ENCODE measurements around the gene IRF7.
A peak's percentile ranks its signal among the peaks of the same experiment; 100 is the strongest.
"Not testable (repeated sequence)": the region's sequence is repeated elsewhere in the genome, so short reads cannot be mapped to it uniquely, and the experiment has no call there.

IRF7 gene

DNA sequence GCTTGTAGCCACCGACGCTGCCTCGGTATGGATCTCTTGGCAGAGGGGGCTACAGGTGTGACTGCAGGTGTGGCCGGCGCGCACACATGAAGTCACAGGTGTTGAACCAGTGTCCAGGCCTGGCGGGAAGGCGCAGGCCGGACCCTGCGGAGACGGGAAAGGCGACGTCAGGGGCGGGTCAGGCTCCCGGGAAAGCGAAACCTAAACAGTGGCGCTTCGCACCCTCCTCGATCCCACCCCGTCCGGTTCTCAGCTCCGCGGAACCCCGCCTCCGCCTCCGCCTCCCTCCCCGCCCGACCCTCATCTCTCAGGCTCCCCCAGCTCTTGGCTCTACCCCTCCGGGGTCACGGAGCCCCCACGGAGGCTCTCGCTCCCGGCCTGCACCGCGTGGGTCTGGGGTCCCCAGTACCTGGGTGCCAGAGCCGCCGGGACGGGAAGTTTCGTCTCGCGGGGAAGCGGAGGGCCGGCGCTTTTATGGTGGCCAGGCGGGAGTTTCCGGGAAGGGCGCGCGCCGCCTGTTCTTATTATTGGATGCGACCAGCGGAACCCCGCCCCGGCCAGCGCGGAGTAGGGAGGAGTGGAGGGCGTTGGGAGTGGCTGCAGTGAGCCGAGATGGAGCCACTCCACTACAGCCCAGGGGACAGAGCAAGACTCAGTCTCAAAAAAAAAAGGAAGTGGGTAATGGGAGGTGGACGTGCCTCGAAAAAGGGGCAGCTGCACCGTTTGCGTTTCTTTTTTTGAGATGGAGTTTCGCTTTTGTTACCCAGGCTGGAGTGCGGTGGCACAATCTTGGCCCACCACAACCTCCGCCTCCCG, at the start of gene IRF7:
Gene IRF7, minus strand, starts transcription at position 447 of the 816 bp plus-strand sequence. CDS start 586 bp downstream, outside the sequence.
- peak; percentile 98 for DNase-seq (ENCODE audit: low spot score)

DNA sequence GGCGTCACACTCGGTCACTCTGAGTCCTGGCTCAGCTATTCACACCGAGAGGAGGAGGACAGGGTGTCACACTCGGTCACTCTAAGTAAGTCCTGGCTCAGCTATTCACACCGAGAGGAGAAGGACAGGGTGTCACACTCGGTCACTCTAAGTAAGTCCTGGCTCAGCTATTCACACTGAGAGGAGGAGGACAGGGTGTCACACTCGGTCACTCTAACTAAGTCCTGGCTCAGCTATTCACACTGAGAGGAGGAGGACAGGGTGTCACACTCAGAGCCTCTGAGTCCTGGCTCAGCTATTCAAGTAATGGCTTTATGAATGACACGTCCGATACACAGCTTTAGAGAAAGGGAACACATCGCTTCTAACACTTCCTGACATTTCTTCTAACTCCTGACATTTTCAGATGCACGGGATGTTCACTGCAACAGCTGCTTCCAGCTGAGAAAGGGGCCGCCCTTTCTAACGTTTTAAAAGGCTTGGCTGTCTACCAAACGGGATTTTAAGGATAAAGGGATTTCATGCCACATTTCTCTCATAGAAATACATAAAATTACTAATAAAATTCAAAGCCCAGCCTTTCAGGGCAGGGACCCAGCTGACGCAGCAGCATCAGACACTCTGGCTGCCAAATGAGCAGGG, 49.4 kb upstream of the IRF7 start:
- DNase-seq (ENCODE audit: low spot score), result no peak

DNA sequence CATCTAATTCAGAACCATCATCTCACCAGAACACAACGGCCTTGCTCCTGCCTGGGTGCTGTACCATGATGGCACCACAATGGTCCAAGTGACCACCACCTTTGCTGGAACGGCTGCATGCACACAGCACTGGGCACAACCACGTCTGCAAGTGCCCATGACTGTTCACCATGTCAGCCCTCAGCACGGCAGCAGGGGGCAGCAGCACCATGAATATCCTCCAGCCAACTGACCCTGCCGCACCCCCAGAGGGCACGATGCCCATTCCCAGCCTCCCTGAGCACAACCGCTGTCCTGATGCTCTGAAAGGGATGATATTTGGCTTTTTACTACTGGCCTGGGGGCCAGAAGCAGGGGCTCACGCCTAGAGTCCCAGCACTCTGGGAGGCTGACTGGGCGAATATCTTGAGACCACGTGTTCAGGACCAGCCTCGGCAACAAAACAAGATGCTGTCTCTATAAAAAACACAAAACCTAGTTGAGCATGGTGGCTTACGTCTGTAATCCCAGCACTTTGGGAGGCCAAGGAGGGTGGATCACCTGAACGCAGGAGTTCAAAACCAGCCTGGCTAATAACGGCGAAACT, 47.0 kb upstream of the IRF7 start:
- DNase-seq (ENCODE audit: low spot score), result peak; percentile 87

DNA sequence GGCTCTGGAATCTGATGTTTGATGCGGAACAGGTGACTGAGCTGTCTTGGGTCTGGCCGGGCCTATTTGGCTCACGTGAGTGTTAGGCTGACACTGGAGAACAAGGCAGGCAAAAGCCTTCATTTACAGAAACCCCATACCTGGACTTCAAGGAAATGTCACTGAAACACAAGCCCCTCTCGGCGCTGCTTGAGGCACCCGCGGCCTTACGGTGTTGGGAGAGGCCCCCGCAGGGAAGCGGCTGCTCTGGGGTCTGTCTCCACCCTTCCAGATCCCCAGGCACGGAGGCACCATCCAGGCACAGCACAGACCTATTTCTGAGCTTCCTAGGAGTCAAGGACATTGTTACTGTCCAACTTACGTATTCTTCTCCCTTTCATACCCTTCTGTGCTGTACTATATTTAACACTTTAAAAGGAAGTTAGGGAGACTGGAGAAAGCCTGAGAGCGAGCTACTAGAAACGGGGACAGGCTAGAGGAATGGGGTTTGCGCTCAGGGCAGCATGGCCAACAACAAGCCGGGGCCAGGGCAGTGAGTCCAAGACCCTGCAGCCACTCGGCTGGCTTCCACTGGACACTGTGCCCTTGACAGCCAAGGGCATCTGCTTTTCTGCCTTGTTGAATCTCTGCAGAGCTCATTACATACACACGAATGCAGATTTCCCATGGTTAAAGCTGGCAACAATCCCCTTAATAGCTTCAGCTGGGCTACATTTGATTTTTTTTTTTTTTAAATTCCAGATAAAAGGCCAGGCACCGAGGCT, 45.1 kb upstream of the IRF7 start:
- DNase-seq (ENCODE audit: low spot score), result no peak

DNA sequence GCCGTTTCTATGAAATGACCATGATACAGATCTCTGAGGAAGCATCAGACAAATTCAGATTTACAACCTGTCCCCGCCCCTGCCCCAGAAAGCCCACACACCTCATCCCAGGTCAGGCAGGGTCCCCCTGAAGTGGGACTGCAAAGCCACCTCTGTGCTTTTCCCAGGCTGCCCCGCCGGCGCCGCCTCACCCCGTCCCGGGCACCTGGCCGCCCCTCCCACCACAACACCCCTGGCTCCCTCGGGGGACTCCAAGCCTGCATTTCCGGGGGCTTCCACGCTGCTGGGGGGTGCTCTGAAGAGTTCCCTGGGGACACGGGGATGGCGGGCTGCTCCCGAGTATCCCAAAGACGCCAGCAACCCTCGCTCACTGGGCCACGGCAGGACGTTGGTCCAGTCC, 44.5 kb upstream of the IRF7 start:
- DNase-seq (ENCODE audit: low spot score), result no peak

DNA sequence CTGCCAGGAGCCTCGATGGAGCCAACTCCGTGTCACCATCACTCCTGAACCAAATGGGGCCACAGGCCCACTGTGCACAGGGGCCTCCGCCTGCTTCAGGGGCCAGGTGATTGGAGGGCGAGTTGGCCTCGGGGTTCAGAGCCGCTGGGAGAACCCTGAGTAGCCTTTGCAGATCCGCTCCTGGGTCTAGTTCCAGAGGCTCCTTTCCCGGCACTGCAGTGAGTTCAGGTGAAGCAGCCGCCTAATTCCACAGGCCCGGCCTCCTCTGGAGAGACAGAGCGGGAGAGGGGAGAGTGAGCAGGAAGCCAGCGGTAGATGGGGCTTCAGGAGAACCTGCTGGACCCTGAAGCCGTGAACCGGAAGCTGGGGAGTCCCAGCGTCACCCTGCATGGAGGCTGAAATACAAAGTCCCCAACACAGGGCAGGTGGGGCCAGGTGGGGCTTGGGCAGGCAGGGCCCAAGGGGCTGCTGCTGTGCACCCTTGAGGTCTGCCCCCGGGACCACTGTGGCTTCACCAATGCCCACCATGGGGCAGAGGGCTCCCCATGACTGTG, 43.9 kb upstream of the IRF7 start:
- no peak for DNase-seq (ENCODE audit: low spot score)

DNA sequence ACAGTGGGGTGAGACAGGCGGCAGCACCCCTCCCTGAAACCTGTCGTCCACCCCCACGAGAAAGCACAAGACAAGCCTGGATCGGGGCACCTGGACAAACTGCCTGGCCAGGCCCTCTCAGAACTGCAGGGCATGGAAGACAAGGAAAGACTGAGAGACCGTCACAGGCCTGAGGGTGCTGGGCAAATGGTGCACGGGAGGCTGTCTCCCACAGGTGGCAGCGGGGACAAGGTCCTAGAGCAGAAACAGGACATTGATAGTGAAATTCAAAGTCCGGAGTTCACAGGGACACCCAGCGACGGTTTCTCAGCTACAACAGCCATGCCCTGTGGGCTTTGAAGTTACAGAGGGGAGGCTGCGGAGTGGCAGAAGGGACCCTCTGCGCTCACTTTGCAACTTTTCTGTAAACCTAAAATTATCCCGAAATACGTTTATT, 42.0 kb upstream of the IRF7 start:
- no peak for DNase-seq (ENCODE audit: low spot score)

DNA sequence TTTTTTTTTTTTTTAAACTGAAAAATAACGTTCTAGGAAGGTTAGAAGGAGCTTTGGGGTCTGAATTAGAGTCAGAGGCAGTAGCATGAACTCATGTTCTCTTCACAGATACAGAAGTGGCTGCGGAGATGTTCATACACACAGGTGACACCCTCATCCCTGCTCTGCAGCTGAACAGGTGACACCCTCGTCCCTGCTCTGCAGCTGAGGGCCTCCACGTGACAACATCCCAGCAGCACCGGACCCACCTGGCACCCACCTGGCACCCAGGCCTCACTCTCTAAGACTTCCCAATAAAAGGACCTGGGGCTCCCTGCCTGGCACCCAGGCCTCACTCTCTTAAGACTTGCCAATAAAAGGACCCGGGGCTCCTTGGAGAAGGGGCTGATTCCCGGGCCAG, 41.1 kb upstream of the IRF7 start:
- DNase-seq (ENCODE audit: low spot score), result no peak

DNA sequence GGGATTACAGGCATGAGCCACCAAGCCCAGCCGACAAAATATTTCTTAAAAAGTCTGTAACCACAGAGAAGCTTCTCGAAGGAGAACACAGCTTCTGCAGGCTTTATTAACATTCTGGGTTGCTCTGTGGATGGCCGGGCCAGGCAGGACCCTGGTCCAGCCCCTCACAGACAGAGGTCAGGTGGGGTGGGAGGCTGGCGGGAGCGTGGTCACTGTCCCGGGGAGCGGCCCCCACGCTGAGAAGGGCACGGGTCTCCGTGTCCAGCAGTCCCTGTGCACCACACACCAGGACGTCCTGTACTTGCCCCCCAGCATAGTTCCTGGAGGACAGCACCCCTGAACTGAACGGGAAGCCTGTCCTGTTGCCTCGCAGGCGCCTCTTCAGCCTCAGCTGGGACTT, 40.7 kb upstream of the IRF7 start:
- DNase-seq (ENCODE audit: low spot score), result no peak

DNA sequence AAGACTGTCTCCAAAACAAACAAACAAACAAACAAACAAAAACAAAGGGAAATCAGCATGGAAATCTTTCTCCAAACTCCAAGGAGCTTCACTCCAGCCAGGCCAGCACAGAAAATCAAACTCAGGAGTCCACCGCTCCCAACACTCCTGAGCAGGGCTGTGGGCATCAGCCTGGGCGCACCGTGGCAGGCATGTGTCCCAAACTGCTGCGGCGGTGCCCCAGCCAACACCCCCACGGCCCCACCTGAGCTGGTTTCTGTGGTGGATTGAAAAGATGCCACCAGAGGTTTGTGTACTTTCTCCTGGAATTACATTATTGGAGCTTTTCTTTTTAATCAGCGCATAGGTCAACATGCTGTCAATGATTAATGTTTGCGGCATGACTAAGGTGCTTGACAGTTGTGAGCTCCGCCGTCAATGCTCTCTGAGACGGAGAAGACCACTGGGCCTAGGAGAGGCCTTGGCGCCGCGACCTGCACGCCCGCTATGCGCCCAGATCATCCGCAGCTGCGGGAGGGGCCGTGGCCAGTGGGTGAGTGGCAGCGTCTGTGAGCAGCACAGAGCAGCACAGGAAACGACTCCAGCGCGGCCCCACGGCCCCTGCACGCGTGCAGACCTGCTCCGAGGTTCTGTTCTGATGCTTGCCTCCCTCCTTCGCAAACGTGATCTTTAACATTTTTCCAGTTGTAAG, 39.4 kb upstream of the IRF7 start:
- DNase-seq (ENCODE audit: low spot score), result no peak

DNA sequence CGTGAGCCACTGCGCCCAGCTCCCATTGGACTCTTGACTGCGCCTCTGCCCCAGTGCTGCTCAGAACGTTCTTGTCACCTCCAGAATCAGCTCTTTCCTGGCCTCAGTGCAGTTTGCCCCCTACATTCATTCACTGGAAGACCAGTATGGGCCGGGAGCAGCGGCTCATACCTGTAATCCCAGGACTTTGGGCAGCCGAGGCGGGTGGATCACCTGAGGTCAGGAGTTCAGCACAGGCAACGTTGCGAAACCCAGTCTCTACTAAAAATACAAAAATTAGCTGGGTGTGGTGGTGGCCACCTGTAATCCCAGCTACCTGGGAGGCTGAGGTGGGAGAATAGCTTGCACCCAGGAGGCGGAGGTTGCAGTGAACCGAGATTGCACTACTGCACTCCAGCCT, 38.7 kb upstream of the IRF7 start:
- DNase-seq (ENCODE audit: low spot score), result not testable (repeated sequence)

DNA sequence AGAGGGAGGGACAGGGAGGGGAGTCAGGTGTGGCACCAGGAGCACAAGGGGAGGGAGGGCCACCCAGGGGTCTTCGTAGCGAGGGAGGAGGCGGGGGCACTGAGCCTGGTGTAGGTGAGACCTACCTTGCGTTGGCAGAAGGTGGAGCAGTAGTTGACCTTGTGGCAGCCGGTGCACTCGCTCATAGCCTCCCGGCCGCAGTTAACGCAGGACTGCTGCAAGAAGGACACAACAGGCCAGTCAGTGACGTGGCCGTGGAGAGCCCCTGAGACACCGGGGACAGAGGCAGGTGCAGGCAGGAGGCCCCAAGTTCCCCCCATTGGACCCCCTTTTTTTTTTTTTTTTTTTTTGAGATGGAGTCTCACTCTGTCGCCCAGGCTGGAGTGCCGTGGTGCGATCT, 38.1 kb upstream of the IRF7 start:
- DNase-seq (ENCODE audit: low spot score), result no peak

DNA sequence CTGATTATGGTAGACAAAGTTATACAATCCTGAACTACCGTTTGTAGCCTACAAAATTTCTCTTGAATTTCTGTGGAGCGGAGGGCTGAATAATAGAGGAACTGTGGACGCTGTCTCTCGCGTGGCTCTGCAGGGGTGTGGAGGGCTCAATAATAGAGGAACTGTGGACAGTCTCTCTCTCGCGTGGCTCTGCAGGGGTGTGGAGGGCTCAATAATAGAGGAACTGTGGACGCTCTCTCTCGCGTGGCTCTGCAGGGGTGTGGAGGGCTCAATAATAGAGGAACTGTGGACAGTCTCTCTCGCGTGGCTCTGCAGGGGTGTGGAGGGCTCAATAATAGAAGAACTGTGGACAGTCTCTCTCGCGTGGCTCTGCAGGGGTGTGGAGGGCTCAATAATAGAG, 37.4 kb upstream of the IRF7 start:
- DNase-seq (ENCODE audit: low spot score), result not testable (repeated sequence)

DNA sequence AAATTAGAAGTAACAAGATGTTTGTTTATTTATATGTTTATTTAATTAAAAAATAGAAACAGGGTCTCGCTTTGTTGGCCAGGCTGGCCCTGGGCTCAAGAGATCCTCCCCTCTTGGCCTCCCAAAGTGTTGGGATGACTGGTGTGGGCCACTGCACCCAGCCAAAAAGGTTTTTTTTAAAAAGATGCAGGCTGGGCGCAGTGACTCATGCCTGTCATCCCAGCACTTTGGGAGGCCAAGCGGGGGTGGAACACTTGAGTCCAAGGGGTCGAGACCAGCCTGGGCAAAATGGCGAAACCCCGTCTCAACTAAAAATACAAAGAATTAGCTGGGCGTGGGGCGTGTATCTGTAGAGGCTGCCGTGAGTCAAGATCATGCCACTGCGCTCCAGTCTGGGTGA, 34.7 kb upstream of the IRF7 start:
- no peak for DNase-seq (ENCODE audit: low spot score)

DNA sequence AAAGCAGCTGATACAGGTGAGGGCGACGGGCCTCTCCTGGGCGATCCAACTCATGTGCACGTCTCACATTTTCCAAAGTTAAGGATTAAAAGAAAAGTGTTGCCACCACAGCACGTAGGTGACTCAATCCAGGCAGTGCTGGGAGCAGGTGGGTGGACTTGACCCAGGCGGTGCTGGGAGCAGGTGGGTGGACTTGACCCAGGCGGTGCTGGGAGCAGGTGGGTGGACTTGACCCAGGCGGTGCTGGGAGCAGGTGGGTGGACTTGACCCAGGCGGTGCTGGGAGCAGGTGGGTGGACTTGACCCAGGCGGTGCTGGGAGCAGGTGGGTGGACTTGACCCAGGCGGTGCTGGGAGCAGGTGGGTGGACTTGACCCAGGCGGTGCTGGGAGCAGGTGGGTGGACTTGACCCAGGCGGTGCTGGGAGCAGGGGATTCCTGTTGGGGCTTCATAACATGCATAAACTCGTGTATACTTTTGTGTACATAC, 32.0 kb upstream of the IRF7 start:
- DNase-seq (ENCODE audit: low spot score), result not testable (repeated sequence)

DNA sequence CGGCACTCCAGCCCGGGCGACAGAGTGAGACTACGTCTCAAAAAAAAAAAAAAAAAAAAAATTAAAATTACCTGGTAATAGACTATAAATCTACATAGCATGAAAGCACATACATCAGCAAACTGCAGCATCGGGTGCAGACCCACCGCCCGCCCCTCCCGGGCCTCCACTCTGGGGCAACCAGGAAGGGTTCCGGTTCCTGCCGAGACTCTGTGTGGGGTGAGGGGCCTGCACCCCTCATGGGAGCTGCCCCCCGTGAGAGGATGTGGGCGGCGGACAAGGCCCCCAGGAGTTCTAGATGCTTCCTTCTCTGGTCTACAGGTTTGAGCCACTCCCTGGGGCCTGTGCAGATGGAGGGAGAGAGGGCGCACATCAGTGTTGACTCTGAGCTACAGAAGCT, 30.5 kb upstream of the IRF7 start:
- DNase-seq (ENCODE audit: low spot score), result no peak

DNA sequence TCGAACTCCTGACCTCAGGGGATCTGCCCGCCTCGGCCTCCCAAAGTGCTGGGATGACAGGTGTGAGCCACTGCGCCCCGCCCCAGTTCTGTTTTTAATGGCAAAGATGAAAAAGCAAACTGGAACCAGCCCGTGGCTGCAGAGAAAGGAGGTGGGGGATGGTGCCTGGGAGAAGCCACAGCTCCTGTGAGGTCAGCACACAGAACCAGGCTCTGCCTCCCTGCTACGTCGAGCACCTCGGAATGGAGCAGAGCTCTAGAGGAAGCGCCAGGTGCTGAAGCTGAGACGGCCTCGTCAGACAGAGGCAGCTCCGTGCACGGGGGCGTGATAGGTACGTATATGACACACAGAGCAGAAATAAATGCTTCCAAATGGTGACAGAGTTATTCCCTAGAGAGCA, 29.8 kb upstream of the IRF7 start:
- no peak for DNase-seq (ENCODE audit: low spot score)

DNA sequence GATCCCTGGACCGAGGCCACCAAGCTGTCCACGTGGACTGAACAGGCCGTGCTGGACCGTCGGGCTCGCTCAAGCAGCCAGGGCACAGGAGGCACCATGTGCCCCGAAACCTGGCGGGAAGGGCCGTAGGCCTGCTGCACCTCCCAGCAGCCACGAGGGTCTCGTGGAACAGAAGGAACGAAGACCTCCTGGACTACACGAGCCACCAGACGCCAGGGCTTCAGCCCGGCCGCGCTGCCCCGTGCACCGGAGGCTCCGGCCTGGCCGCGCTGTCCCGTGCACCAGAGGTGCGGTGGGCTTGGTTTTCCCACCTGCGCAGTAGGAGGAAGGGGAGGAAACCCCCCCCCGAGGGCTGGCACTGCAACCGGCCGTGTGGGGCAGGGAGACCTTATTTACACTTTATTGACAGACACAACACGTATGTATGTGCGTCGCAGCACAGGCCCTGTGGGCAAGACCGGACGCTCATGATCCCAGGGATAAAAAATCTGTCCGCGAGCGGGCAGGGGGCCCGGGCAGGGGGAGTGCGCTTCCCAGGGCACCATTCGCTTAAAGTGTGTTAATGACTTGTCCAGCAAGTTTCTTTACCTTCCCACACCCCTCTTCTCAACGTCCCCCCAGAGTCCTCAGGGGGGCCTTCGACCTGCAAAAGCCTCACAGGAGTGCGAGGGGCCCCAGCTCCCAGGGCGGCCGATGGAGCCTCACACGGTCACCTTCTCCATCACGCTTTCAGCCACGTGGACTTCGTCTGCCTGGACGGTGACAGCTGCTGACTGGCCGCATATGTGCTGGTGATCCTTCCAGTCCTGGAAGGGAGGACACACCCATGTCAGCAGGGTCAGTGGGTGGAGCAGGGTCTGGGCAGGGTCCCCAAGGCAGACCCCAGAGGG, 28.3 kb upstream of the IRF7 start:
- no peak for DNase-seq (ENCODE audit: low spot score)

DNA sequence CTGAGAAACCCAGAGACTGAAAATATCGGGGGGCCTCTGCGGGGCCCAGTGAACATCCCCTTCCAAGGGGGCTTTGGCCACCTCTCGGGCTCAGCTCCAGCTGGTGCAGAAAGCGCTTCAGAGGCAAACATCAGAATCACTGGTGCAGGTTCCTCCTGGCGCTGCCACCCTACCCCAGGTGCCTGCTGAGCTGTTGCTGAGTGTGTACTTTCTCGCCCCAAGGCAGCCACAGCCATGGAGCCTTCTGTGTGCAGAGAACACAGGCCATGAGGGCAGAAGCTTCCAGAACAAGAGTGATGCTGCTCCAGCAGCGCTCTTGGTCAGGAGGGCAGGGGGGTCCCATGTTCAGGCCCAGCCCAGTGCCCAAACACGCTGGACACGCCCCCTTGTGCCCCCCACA, 27.6 kb upstream of the IRF7 start:
- DNase-seq (ENCODE audit: low spot score), result no peak

DNA sequence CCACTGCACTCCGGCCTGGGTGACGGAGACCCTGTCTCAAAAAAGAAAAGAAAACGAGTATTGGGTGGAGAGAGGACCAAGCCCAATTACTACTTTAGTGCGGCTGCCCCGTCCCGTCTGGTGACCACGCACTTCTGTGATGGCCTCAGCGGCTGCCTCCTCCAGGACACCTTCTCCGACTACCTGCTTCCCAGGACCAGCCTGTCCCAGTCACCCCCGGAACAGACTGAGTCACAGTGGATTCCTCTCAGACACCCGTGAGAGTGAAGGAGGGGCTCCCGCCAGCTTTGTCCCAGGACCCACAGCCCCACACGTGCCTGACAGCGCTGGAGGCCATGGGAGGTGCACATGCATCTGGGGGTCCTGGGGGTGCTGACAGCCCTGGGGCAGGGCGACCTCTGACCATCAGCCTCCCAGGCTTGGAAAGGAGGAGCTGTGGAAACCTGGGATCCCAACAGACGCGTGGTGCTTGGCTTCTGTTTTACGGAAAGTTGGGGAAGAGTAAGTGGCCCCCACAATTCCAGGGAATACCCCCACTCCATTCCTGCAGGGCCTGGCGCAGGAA, 26.1 kb upstream of the IRF7 start:
- no peak for DNase-seq (ENCODE audit: low spot score)

Data from hepatic stellate cell (primary cell).